Upper lobe of right lung (tissue), 1 donor: Measurements from ENCODE around the gene SMCO4. TPM values are rescaled to one million over a fixed set of nuclear protein-coding genes. Genes with fewer than 3 reads are reported as not detected.
A peak's percentile ranks its signal among the peaks of the same experiment; 100 is the strongest.

Source experiments
- ATAC-seq: fragments of 200-7000 bp; cut with Tn5 transposase; one replicate; pipeline ENCODE4 v1.9.1; 2020; ENCODE audit warnings: mild to moderate bottlenecking, moderate library complexity
- DNase-seq: peaks from one replicate; pipeline ENCODE4 v3.0.0-alpha.2; 2020
- H3K27ac ChIP-seq: fragments of 200-600 bp; one replicate; pipeline ENCODE4 v1.8.0; 2022
- H3K27me3 ChIP-seq: fragments of 200-600 bp; one replicate; pipeline ENCODE4 v1.8.0; 2022; ENCODE audit warnings: mild to moderate bottlenecking
- H3K36me3 ChIP-seq: fragments of 200-600 bp; one replicate; pipeline ENCODE4 v1.8.0; 2022
- H3K4me1 ChIP-seq: fragments of 200-600 bp; one replicate; pipeline ENCODE4 v1.8.0; 2022
- H3K4me3 ChIP-seq: fragments of 200-600 bp; one replicate; pipeline ENCODE4 v1.8.0; 2022; ENCODE audit warnings: mild to moderate bottlenecking
- H3K9me3 ChIP-seq: fragments of 200-600 bp; one replicate; pipeline ENCODE4 v1.8.0; 2022
- intact Hi-C: fragments of 100-400 bp; cut with DNase I; formaldehyde crosslinking; loops from one replicate; pipeline ENCODE4 v1.11.0; 2022
- total RNA-seq: library from RNA; stranded (reverse); fragmentation: NEBNext Ultra II Directional; extraction: Animal tissue kit (Norgen Biotek cat#: 25700); gene quantifications from one replicate; pipeline ENCODE4 v1.2.1, GENCODE V29; 2021
- TF ChIP-seq, protein P1 (sequence below): fragments of 200-600 bp; IDR thresholded peaks from one replicate; pipeline ENCODE4 v1.8.0; 2022; ENCODE audit warnings: antibody characterized with exemption
- donor health status: DM: no; HTN: yes; CAD: no; lungs with severe emphysema.

SMCO4 gene
- total RNA-seq, 1 donor from 2014 or later: 55.7 TPM

DNA sequence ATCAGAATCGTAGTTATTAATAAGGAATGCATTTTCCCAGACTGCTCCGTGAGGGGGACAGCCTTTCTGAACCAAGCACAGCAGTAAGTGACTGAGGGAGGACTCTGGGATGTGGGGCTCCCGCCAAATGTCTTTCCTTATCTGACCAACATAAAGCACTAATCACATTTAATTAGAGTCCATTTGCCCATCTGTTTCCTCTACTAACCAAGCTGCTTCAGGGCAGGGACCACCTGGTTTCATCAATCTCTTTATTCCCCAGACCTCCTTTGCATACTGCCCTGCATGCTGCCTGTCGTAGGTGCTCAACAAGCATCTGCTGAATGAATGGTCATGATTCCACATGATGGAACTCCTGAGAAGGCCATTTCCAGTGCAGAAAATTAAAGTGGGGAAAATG lies 29.4 kb downstream of the SMCO4 start:
- Histone ChIP-seq H3K36me3 (no peaks in the 10 kb centered on the region), H3K9me3 (no peaks in the 10 kb centered on the region), H3K4me1 (no peaks in the 10 kb centered on the region), H3K27me3 (no peaks in the 10 kb centered on the region), H3K4me3 (no peak overlapping the region), H3K27ac (no peak overlapping the region)
- intact Hi-C loops: no loop called here
- no peak for DNase-seq
- TF ChIP-seq, protein P1, sequence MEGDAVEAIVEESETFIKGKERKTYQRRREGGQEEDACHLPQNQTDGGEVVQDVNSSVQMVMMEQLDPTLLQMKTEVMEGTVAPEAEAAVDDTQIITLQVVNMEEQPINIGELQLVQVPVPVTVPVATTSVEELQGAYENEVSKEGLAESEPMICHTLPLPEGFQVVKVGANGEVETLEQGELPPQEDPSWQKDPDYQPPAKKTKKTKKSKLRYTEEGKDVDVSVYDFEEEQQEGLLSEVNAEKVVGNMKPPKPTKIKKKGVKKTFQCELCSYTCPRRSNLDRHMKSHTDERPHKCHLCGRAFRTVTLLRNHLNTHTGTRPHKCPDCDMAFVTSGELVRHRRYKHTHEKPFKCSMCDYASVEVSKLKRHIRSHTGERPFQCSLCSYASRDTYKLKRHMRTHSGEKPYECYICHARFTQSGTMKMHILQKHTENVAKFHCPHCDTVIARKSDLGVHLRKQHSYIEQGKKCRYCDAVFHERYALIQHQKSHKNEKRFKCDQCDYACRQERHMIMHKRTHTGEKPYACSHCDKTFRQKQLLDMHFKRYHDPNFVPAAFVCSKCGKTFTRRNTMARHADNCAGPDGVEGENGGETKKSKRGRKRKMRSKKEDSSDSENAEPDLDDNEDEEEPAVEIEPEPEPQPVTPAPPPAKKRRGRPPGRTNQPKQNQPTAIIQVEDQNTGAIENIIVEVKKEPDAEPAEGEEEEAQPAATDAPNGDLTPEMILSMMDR: no peak
- no peak for ATAC-seq

DNA sequence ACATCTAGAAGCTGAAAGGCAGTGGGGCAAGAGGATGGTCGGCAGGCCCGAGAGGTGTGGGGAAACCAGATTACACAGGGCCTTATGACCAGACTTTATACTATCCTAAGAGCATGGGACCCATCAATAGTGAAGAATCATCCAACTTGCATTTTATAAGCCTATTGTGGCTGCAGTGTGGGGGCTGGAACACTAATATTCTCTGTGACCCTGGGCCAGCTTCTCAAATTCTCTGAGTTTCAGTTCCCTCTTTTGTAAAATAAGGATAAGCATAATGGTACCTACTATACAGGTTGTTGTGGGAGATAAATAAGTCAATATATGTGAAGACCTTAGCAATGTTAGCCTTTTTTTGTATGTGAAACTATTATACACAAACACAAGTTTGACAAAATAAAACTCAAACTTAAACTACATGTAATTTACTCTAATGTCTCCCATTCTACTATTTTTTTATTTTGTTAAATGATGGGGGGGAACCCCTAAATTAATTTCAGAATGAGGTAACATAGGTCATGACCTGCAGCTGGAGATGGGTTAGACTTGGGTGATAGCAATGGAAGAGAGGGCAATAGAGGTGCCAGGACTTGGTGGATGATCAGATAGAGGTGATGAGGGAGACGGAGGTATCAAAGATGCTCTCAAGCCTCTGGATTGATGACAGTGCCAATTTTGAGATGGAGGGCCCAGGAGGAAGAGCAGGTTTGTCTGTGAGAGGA lies 30.1 kb downstream of the SMCO4 start:
- no peak for DNase-seq
- Histone ChIP-seq H3K36me3 (no peaks in the 10 kb centered on the region), H3K4me1 (no peaks in the 10 kb centered on the region), H3K27ac (no peak overlapping the region), H3K4me3 (no peak overlapping the region), H3K9me3 (no peaks in the 10 kb centered on the region), H3K27me3 (no peaks in the 10 kb centered on the region)
- TF ChIP-seq, protein P1: no peak
- ATAC-seq: peak; percentile 56
- intact Hi-C loops: no loop called here

- Histone ChIP-seq H3K4me1 (no peaks in the 10 kb centered on the region), H3K4me3 (no peak overlapping the region), H3K36me3 (no peaks in the 10 kb centered on the region), H3K27ac (no peak overlapping the region), H3K27me3 (no peaks in the 10 kb centered on the region), H3K9me3 (no peaks in the 10 kb centered on the region)
- DNase-seq (no peak), ATAC-seq (no peak)
- TF ChIP-seq, protein P1: no peak
- intact Hi-C loops: no loop called here
Measured at GRCh38 chr11:93512073-93512475, 31.1 kb downstream of the SMCO4 start.

- Histone ChIP-seq H3K4me1 (no peaks in the 10 kb centered on the region), H3K27me3 (no peaks in the 10 kb centered on the region), H3K36me3 (no peaks in the 10 kb centered on the region), H3K9me3 (no peaks in the 10 kb centered on the region), H3K27ac (no peak overlapping the region), H3K4me3 (no peak overlapping the region)
- TF ChIP-seq, protein P1: no peak
- intact Hi-C loops: no loop called here
- no peak for DNase-seq
- peak; percentile 39 for ATAC-seq
Measured at GRCh38 chr11:93510196-93510873, 32.9 kb downstream of the SMCO4 start.

GRCh38 chr11:93507517-93507916 lies 35.7 kb downstream of the SMCO4 start:
- H3K36me3 ChIP-seq: no peaks in the 10 kb centered on the region
- no peak overlapping the region for H3K27ac ChIP-seq
- H3K9me3 ChIP-seq: no peaks in the 10 kb centered on the region
- TF ChIP-seq, protein P1: no peak
- H3K27me3 ChIP-seq: no peaks in the 10 kb centered on the region
- no peaks in the 10 kb centered on the region for H3K4me1 ChIP-seq
- H3K4me3 ChIP-seq: no peak overlapping the region
- ATAC-seq (no peak), DNase-seq (no peak)
- intact Hi-C loops: no loop called here
